Measurements from ENCODE around the gene MPO. TPM values are rescaled to one million over a fixed set of nuclear protein-coding genes. Genes with fewer than 3 reads are reported as not detected.

The MPO gene
- polyA plus RNA-seq, 1 experiment, result not detected

GRCh38 chr17:58321571-58322525, 41.1 kb upstream of the MPO start:
- Histone ChIP-seq H3K4me3 (ENCODE audit: low read depth, low read length) (no peak overlapping the region), H3K36me3 (ENCODE audit: control insufficient read depth, insufficient read depth, low read length) (no peaks in the 10 kb centered on the region), H3K27me3 (ENCODE audit: control insufficient read depth, insufficient read depth, low read length) (no peaks in the 10 kb centered on the region)
- DNase-seq (ENCODE audit: low read depth), result no peak
- CTCF ChIA-PET, result interaction anchor here (0.8 to 1.2 kb wide), 3 partner anchors 30 to 166 kb away, joined by 3 to 4 read pairs (median 3); partner anchors contain the start of genes HSF5 and SUPT4H1
- POLR2A ChIA-PET, result no interaction called here
- no peak for TF ChIP-seq CTCF (IDR thresholded peaks at IDR 0.05; ENCODE audit: insufficient read depth, low read depth, low read length)

DNA sequence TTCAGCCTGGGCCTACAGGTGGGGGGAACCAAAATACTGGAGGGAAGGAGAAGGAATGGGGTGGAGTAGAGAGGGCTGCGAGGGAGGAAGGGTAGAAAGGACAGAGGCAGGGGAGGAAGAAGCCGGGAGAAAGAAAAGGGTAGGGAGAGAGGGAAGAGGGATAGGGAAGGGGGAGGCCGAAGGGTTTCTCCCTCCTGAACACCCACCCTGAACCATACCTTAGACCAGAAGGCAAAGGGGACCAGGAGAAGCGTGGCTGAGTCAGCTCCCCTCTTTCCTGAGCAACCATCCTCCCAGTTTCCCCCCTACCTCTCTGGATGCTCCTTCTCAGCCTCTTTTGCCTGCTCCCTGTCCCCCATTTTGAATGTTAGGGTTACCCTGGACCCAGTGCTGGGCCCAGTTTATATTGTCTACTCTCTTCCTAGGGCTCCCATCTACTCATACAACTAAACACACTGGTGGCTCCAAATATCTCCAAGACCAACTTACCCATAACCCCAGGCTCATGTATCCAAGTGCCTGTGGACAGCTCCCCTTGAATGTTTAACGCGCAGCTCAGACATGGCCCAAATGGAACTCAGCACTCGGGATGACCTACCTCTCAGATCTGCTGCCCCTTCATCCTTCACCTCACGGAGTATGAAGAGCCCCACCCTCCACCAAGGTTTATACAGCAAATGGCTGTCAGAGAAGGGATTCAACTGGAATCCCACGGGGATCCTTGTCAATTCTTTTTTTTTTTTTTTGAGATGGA, 40.0 kb upstream of the MPO start:
- Histone ChIP-seq H3K4me3 (ENCODE audit: low read depth, low read length) (no peak overlapping the region), H3K36me3 (ENCODE audit: control insufficient read depth, insufficient read depth, low read length) (no peaks in the 10 kb centered on the region), H3K27me3 (ENCODE audit: control insufficient read depth, insufficient read depth, low read length) (no peaks in the 10 kb centered on the region)
- DNase-seq (ENCODE audit: low read depth), result no peak
- CTCF ChIA-PET, result interaction anchor here (0.6 to 0.9 kb wide), 2 partner anchors 93 to 97 kb away, joined by 3 read pairs; partner anchors contain the start of gene RNF43
- POLR2A ChIA-PET, result no interaction called here
- TF ChIP-seq CTCF (IDR thresholded peaks at IDR 0.05; ENCODE audit: insufficient read depth, low read depth, low read length), result no peak

DNA sequence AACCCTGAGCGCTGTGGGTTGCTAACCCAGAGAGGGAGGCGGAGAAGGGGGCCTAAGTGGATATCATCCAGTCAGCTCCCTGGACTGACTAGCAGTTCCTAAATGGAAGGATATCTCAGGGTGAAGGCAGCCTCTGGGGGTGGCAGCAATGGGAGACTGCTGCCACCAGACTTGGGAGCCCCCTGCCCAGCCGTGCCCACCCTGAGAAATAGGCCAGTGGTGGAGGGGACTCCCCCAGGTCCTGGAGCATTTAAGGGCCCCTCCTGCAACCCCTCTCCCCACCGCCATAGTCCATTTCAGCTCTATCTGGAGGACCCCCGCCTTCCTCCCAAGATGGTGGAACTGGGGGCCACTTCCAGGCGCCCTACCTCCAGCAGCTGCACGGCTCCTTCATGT, 39.4 kb upstream of the MPO start:
- DNase-seq (ENCODE audit: low read depth), result no peak
- H3K27me3 ChIP-seq (ENCODE audit: control insufficient read depth, insufficient read depth, low read length), result no peaks in the 10 kb centered on the region
- POLR2A ChIA-PET, result no interaction called here

GRCh38 chr17:58319173-58320162, 38.7 kb upstream of the MPO start:
- ChIA-PET POLR2A (interaction anchor here (0.6 kb wide), 1 partner anchor 33 kb away, joined by 12 read pairs; no protein-coding TSS in a partner anchor), CTCF (interaction anchor here (1.2 to 6.3 kb wide), 2 partner anchors 96 to 137 kb away, joined by 3 to 95 read pairs; partner anchors contain the start of gene RNF43)
- Histone ChIP-seq H3K27me3 (ENCODE audit: control insufficient read depth, insufficient read depth, low read length) (no peaks in the 10 kb centered on the region), H3K36me3 (ENCODE audit: control insufficient read depth, insufficient read depth, low read length) (no peaks in the 10 kb centered on the region), H3K4me3 (ENCODE audit: low read depth, low read length) (no peak overlapping the region)
- no peak for DNase-seq (ENCODE audit: low read depth)
- no peak for TF ChIP-seq CTCF (IDR thresholded peaks at IDR 0.05; ENCODE audit: insufficient read depth, low read depth, low read length)

More for the DNA sequence above, 39.4 kb upstream of the MPO start:
- Histone ChIP-seq H3K36me3 (ENCODE audit: control insufficient read depth, insufficient read depth, low read length) (no peaks in the 10 kb centered on the region), H3K4me3 (ENCODE audit: low read depth, low read length) (no peak overlapping the region)
- CTCF ChIA-PET, result interaction anchor here (0.9 to 6.3 kb wide), 3 partner anchors 95 to 136 kb away, joined by 3 to 95 read pairs (median 3); partner anchors contain the start of gene RNF43
- no peak for TF ChIP-seq CTCF (IDR thresholded peaks at IDR 0.05; ENCODE audit: insufficient read depth, low read depth, low read length)
